ENCODE measurements around the gene FLII.
"Not testable (repeated sequence)": the region's sequence is repeated elsewhere in the genome, so short reads cannot be mapped to it uniquely, and the experiment has no call there.

Gene FLII

GRCh38 chr17:18258356-18259038, at the start of gene FLII:
FLII (minus strand) TSS chr17:18258738; CDS start chr17:18258690, 48 bp downstream.
- DNase-seq, result peak; percentile 26

- DNase-seq, result not testable (repeated sequence)
Observed at GRCh38 chr17:18303206-18303605, 44.7 kb upstream of the FLII start.

GRCh38 chr17:18300725-18301480, 42.4 kb upstream of the FLII start:
- DNase-seq, result no peak

DNA sequence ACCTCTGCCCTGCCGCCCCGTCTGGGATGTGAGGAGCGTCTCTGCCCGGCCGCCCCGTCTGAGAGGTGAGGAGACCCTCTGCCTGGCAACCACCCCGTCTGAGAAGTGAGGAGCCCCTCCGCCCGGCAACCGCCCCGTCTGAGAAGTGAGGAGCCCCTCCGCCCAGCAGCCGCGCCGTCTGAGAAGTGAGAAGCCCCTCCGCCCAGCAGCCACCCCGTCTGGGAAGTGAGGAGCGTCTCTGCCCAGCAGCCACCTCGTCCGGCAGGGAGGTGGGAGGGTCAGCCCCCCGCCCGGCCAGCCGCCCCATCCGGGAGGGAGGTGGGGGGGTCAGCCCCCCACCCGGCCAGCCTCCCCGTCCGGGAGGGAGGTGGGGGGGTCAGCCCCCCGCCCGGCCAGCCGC, 39.5 kb upstream of the FLII start:
- not testable (repeated sequence) for DNase-seq

GRCh38 chr17:18291718-18292540, 33.4 kb upstream of the FLII start:
- no peak for DNase-seq

DNA sequence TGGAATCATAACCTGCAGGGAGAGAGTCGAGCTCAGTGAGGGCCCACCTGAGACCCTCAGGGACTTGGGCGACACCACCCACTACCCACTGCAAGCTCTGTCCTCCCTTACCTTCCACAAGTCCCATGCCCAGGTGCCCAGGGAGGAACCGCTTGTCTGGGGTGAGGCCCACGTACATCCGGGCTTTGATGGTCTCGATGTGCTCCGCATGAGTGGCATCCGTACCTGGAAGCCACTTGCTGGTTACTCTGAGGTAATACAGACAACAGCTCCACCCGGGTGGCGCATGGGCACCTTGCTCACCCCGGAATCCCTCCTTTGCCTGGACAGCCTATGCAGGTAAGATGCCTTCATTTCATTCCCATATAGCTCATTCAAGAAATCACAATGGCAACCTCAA, 26.8 kb upstream of the FLII start:
- DNase-seq, result no peak

- DNase-seq, result no peak
Observed at GRCh38 chr17:18281788-18282187, 23.2 kb upstream of the FLII start.

- no peak for DNase-seq
Observed at GRCh38 chr17:18280766-18281371, 22.3 kb upstream of the FLII start.

- DNase-seq, result no peak
Observed at GRCh38 chr17:18280249-18280648, 21.7 kb upstream of the FLII start.

DNA sequence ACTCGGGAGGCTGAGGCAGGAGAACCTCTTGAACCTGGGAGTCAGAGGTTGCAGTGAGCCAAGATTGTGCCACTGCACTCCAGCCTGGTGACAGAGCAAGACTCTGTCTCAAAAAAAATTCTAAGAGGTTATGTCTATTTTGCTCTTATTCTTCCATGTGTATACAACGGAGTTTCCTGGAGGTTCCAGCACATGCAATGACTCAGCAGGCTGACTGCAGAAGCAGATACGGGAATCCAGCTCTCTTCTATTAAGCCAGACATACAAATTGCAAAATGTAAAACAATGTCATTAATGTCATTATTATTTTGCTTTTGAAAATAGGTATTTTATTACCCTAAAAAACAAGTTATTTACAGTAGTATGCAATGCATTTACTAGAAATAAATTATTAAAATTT, 20.3 kb upstream of the FLII start:
- DNase-seq, result no peak

DNA sequence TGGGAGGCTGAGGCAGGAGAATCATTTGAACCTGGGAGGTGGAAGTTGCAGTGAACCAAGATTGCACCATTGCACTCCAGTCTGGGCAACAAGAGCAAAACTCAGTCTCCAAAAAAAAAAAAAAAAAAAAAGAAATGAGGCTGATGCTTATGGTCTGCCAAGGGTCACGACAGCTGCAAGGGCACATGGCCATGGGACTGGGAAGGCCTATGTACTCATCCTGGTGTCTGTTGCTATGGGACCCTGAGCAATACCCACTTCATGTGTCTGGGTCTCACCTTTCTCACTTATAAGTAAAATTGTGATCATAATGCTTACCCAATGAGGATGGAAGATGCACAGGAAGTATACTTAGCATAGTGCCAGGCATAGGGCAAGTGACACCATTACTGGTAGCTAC, 18.5 kb upstream of the FLII start:
- no peak for DNase-seq

GRCh38 chr17:18270046-18270931, 11.8 kb upstream of the FLII start:
- DNase-seq, result no peak

DNA sequence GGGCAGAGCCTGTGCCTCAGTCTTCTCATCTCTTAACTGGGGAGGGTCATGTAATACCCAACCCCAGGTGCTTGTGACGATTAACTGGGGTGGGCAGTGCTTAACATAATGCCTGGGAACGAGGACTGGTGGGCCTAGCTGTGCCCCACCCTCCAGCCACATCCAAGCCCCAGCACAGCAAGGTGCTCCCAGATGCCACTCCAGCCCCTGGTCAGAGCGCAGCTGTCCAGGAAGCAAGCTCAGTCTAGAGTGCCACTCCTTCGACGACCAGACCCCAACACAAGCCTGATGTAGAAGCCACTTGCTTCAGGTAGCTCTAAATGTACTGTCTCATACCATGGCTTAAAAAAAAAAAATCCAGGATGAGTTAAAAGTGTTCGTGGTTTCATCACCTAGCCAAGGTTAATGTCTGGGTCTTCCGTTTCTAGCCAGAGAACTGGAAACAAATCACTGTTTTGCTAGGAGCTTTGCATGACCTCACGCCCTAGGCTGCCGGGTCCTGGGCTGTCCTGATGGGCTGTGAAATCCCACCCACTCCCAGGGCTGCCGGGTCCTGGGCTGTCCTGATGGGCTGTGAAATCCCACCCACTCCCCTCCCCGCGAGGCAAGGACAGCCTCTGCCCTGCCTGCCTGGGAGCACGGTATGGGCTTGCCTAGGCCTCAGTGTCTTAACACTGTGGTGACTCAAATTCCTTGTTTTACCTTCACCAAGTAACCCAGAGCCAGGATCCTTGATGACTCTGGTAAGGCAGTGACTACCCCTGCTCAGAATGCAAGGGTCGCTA, 9.6 kb upstream of the FLII start:
- no peak for DNase-seq

GRCh38 chr17:18267366-18267765, 8.8 kb upstream of the FLII start:
- no peak for DNase-seq

- no peak for DNase-seq
Observed at GRCh38 chr17:18263885-18264682, 5.5 kb upstream of the FLII start.

DNA sequence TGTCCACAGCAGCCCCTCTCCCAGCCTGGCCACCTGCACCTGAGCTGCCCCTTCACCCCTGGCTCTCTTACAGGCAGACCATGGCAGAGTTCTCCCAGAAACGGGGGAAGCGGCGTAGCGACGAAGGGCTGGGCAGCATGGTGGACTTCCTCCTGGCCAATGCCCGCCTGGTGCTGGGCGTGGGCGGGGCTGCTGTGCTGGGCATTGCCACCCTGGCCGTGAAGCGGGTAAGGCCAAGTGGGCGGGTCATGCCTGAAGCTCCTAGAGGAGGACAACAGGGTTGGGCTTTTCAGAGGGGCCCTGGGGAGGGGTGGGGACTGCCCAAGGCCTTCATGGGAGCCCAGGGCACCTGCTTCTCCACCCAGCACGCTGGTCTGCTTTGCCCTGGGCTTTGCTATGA, 4.1 kb upstream of the FLII start:
- DNase-seq, result no peak

GRCh38 chr17:18262111-18262510, 3.6 kb upstream of the FLII start:
- DNase-seq, result no peak

GRCh38 chr17:18261659-18262058, 3.1 kb upstream of the FLII start:
- no peak for DNase-seq

DNA sequence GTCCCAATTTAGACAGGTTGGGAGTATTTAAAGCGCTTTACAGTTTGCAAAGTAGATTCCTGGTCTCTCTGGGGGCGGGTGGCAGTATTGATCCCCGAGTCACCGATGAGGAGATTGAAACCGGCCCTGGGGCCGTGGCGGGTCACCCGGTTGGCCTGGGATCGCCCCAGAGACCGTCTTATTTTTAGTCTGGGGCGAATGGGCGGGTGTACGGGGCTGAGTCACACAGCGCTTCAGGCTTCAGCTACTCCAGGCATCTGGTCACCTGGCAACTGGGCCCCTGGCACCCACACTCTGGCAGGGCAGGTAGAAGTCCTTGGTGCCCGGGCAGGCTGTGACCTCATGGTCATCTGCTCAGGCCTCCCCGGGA, 2.6 kb upstream of the FLII start:
- DNase-seq, result no peak

DNA sequence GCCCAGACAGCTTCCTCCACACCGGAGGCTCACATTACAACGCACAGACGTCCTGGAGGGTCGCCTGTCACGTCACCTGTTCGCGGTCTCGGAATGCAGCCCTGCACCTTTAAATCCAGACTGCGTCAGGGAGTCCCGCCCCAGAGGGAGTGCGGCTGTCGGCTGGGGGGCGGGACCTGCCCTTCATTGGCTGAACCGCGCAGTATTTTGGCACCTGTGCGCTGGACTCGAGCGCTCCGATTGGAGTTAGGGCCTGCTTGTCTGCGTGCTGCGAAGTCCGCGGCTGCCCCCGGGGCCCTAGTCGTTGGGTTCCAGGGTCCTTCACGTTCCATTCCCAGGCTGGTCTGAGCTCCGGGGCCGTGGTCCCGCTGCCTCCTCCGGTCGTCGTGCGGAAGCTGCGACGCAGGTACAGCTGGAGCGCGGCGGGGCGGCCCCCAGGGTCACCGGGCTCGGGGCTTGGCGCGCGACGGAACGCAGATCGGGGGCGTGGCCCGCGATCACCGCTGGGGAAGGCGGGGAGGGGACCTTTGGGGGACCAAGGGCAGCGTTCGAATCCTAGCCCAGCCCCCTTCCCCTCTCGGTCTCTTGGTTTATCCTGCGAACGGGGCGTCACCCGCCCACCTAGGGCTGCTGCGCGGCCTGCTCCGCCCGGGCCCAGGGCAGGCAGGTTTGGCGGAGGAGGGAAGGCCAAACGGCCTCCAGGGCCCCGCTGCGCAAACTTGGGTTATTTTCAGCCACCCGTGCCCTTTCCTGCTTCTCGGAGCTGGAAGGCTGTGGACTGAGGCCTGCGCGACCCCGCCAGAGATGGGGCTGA, 2.0 kb upstream of the FLII start, which contains the start of gene MIEF2:
TSS of gene MIEF2 (plus strand) at position 331 of the 814 bp plus-strand sequence. CDS start 2,059 bp downstream, outside the sequence.
- DNase-seq, result peak; percentile 94
